GM12878 (cell line): ENCODE data around the gene ELF2. TPM values are rescaled to one million over a fixed set of nuclear protein-coding genes. Genes with fewer than 3 reads are reported as not detected.

Experiments used
- ATAC-seq: fragments of 200-7000 bp; cut with Tn5 transposase; 3 replicates; pipeline ENCODE4 v1.9.1; 2020; ENCODE audit warnings: mild to moderate bottlenecking, moderate library complexity
- BruUV-seq: library from RNA; stranded (reverse); fragments of 400-500 nt; replicated peaks from 2 replicates; lab custom pipeline; 2021; lab: Mats Ljungman, UMichigan
- CTCF ChIA-PET: fragments of 300-600 bp; sonication (Branson Sonifier 250); formaldehyde crosslinking; extraction: SDS; loops from one replicate; lab custom pipeline; 2021; ENCODE audit warnings: inconsistent platforms; lab: Yijun Ruan, JAX
- POLR2A ChIA-PET: fragments of 350-600 bp; formaldehyde crosslinking; extraction: SDS; loops from one replicate; lab custom pipeline; 2021; ENCODE audit warnings: inconsistent platforms; lab: Charles Lee
- RAD21 ChIA-PET: fragments of 300-600 bp; sonication (Branson Sonifier 250); formaldehyde crosslinking; loops from one replicate; lab custom pipeline; 2023; ENCODE audit warnings: antibody characterized with exemption; ENCODE audit not compliant: unreplicated experiment; lab: Charles Lee
- SMC1A ChIA-PET: fragments of 300-600 bp; sonication (Branson Sonifier 250); formaldehyde crosslinking; loops from one replicate; lab custom pipeline; 2023; ENCODE audit not compliant: unreplicated experiment, uncharacterized antibody; lab: Charles Lee
- DNase-seq: peaks from one replicate; pipeline ENCODE4 v3.0.0-alpha.2; 2011; ENCODE audit warnings: low read depth, low spot score
- FAIRE-seq: peaks from 3 replicates; lab custom pipeline; 2011; peaks lifted over from hg19 to GRCh38; lab: Jason Lieb, UNC
- H2AFZ ChIP-seq: 2 replicates; pipeline ENCODE4 v1.6.0; 2011; ENCODE audit warnings: low read depth, low read length, control low read depth; ENCODE audit not compliant: control insufficient read depth
- H3K27ac ChIP-seq: 2 replicates; pipeline ENCODE4 v1.5.1; 2011; ENCODE audit warnings: control low read depth; ENCODE audit not compliant: control insufficient read depth, insufficient read depth
- H3K27me3 ChIP-seq, 2 experiments: replicated peaks in 1 of 2; 2 replicates each; pipeline versions ENCODE4 v1.6.0 to v1.6.1; 2011; ENCODE audit warnings: low read length in 1 of 2; ENCODE audit not compliant: control insufficient read depth in 2 of 2, insufficient read depth in 2 of 2
- H3K36me3 ChIP-seq, 2 experiments: 2 replicates each; pipeline ENCODE4 v1.5.1; 2011; ENCODE audit warnings: low read length in 1 of 2; ENCODE audit not compliant: control insufficient read depth in 2 of 2, insufficient read depth in 2 of 2
- H3K4me1 ChIP-seq: 2 replicates; pipeline ENCODE4 v1.6.1; 2011; ENCODE audit warnings: mild to moderate bottlenecking, low read length, moderate library complexity, mixed read lengths; ENCODE audit not compliant: control insufficient read depth, insufficient read depth
- H3K4me2 ChIP-seq: 2 replicates; pipeline ENCODE4 v1.6.0; 2011; ENCODE audit warnings: control low read depth; ENCODE audit not compliant: control insufficient read depth, insufficient read depth
- H3K4me3 ChIP-seq: fragments of 200-600 bp; sonication (generic); 2 replicates; pipeline ENCODE4 v1.5.1; 2016
- H3K79me2 ChIP-seq: 2 replicates; pipeline ENCODE4 v1.6.0; 2011; ENCODE audit warnings: low read length; ENCODE audit not compliant: control insufficient read depth, insufficient read depth
- H3K9ac ChIP-seq: 2 replicates; pipeline ENCODE4 v1.8.0; 2011; ENCODE audit warnings: low read length, control low read depth, mixed read lengths; ENCODE audit not compliant: control insufficient read depth, insufficient read depth
- H3K9me3 ChIP-seq: replicated peaks from 3 replicates; pipeline ENCODE4 v1.5.1; 2011; ENCODE audit warnings: mild to moderate bottlenecking, low read length; ENCODE audit not compliant: control insufficient read depth, insufficient read depth
- H4K20me1 ChIP-seq: 2 replicates; pipeline ENCODE4 v1.6.0; 2011; ENCODE audit not compliant: control insufficient read depth, insufficient read depth
- ETV6 ChIP-seq, 2 experiments: fragments of 450-650 bp in 1 of 2; IDR thresholded peaks in 1 of 2; conservative IDR thresholded peaks in 1 of 2; 2 replicates each; pipeline ENCODE4 v1.6.1; 2014; ENCODE audit warnings: antibody characterized with exemption in 1 of 2, borderline replicate concordance in 1 of 2, low read depth in 1 of 2, mild to moderate bottlenecking in 1 of 2, moderate library complexity in 1 of 2
- HDAC2 ChIP-seq: fragments of 200-600 bp; sonication (generic); IDR thresholded peaks from 2 replicates; pipeline ENCODE4 v1.6.1; 2017
- IKZF1 ChIP-seq: fragments of 450-650 bp; conservative IDR thresholded peaks from 2 replicates; pipeline ENCODE4 v1.6.1; 2017; ENCODE audit warnings: antibody characterized with exemption, mild to moderate bottlenecking
- RB1 ChIP-seq: fragments of 450-650 bp; formaldehyde crosslinking; IDR thresholded peaks from 2 replicates; pipeline ENCODE4 v1.6.1; 2017; ENCODE audit warnings: mild to moderate bottlenecking, borderline replicate concordance
- SIN3A ChIP-seq: IDR thresholded peaks from 2 replicates; pipeline ENCODE4 v1.6.1; 2012; ENCODE audit warnings: low read depth, low read length, improper control_type of control experiment
- SMARCA5 ChIP-seq: fragments of 450-650 bp; IDR thresholded peaks from 2 replicates; pipeline ENCODE4 v1.6.1; 2017; ENCODE audit warnings: mild to moderate bottlenecking
- WGBS: methylation state at CpG from one replicate; pipeline ENCODE4 v1.1.6; 2016; ENCODE audit warnings: low lambda C conversion rate; ENCODE audit not compliant: insufficient replicate concordance, insufficient coverage; ENCODE audit errors: missing lambda C conversion rate; 5-methylcytosine and 5-hydroxymethylcytosine counted together
- in situ Hi-C: fragments of 300-500 bp; cut with MboI; formaldehyde crosslinking; loops from 9 replicates; pipeline ENCODE4 v1.14.3; 2018; ENCODE audit warnings: mixed read lengths
- intact Hi-C: fragments of 100-400 bp; cut with micrococcal nuclease; formaldehyde crosslinking; loops from one replicate; pipeline ENCODE4 v1.14.2; 2022; ENCODE audit not compliant: unreplicated experiment
- polyA plus RNA-seq, 11 experiments: library from polyadenylated mRNA; depleted of rRNA in 4 of 11; unstranded in 6 of 11; stranded (reverse) in 5 of 11; fragments of >200 nt; fragmentation: Nextera tagmentation in 4 of 11; fragmentation: Illumina TruSeq in 1 of 11; extraction: Ambion mirVana in 4 of 11; extraction: Trizol in 1 of 11; gene quantifications; 1 replicate in 1 of 11; 2 replicates in 10 of 11; pipeline versions ENCODE4 v1.2.1 to v1.2.3, GENCODE V29; 2011 to 2016; ENCODE audit warnings: inconsistent platforms in 2 of 11, missing spikeins in 2 of 11, low read depth in 1 of 11
- total RNA-seq, 4 experiments: library from RNA; depleted of rRNA in 3 of 4; stranded (reverse); fragments of >200 nt in 3 of 4; fragmentation: Illumina TruSeq in 1 of 4; extraction: Trizol in 1 of 4; gene quantifications; 2 replicates each; pipeline versions ENCODE4 v1.2.1 to v1.2.3, GENCODE V29; 2013 to 2021

The ELF2 gene
- total and polyA plus RNA-seq, 10 of the 15 experiments (the other 5 are each of a cell fraction or from before 2014, with no cell fraction given), result 10.5 to 30.1 (median 20.5) TPM

GRCh38 chr4:139219450-139220055 lies 42.5 kb upstream of the ELF2 start:
- H3K4me3 ChIP-seq, result no peak overlapping the region
- H3K9ac ChIP-seq, result no peak overlapping the region
- in situ Hi-C loops (no loop called here), intact Hi-C loops (no loop called here)
- H4K20me1 ChIP-seq, result no peaks in the 10 kb centered on the region
- no peaks in the 10 kb centered on the region; the same call in 2 of the 3 replicates for H3K9me3 ChIP-seq
- ATAC-seq, result no peak
- TF ChIP-seq SMARCA5 (no peak), HDAC2 (no peak), SIN3A (no peak), RB1 (no peak), ETV6 (conservative IDR thresholded peaks at IDR 0.05 in 1 of 2, IDR thresholded peaks at IDR 0.05 in 1 of 2; ENCODE audit: borderline replicate concordance in 1 of 2, low read depth in 1 of 2) (peak in 1 of 2 experiments; percentile 96; a peak in 2 of 4 replicates), IKZF1 (0 out of 2 replicates have a peak, but pooled peaks have one; percentile 26)
- H3K27ac ChIP-seq, result no peak overlapping the region
- H2AFZ ChIP-seq, result no peak overlapping the region
- ChIA-PET CTCF (interaction anchor here (1.0 to 1.4 kb wide), 2 partner anchors 9 to 189 kb away, joined by 3 to 6 read pairs; no protein-coding TSS in a partner anchor), SMC1A (interaction anchor here (0.7 to 2.5 kb wide), 6 partner anchors 8 to 447 kb away, joined by 3 to 8 read pairs (median 4); no protein-coding TSS in a partner anchor), POLR2A (no interaction called here), RAD21 (interaction anchor here (0.8 to 1.6 kb wide), 3 partner anchors 27 to 88 kb away, joined by 4 read pairs; no protein-coding TSS in a partner anchor)
- peaks cover 4% of the 10 kb centered on the region for H3K4me1 ChIP-seq
- no peak for FAIRE-seq
- H3K4me2 ChIP-seq, result no peak overlapping the region
- H3K36me3 ChIP-seq, result no peaks in the 10 kb centered on the region
- no peaks in the 10 kb centered on the region for H3K79me2 ChIP-seq
- no peak for DNase-seq
- no peaks in the 10 kb centered on the region for H3K27me3 ChIP-seq
- no TSS peak for BruUV-seq
- WGBS, result 35% methylated on average over 4 of the region's 4 CpGs
